Activated T-cell treated with anti-CD3 and anti-CD28 coated beads, Interleukin-2, amount 50 U/mL, for 48 hours (primary cell): Measurements from ENCODE around the gene B4GALT2.

ENCODE experiments used
- DNase-seq, 2 experiments: peaks; one replicate each; pipeline ENCODE4 v3.0.0-alpha.2; 2020

The B4GALT2 gene

GRCh38 chr1:44030605-44031251 is 51.7 kb downstream of the B4GALT2 start:
- DNase-seq, result peak in 1 of 2 experiments; percentile 61

GRCh38 chr1:44031252-44032169 is 52.5 kb downstream of the B4GALT2 start, which contains the start of gene SLC6A9:
Gene SLC6A9 (minus strand): TSS chr1:44031462. CDS start chr1:44024277, 7,185 bp downstream.
- DNase-seq, result peak; percentile 66 to 67

- DNase-seq, result no peak
These were observed 53.3 kb downstream of the B4GALT2 start for GRCh38 chr1:44032170-44032790.

- DNase-seq, result no peak
These were observed 54.1 kb downstream of the B4GALT2 start for GRCh38 chr1:44033041-44033575.

- DNase-seq, result no peak
These were observed 54.7 kb downstream of the B4GALT2 start for GRCh38 chr1:44033756-44034155.

- no peak for DNase-seq
These were observed 55.4 kb downstream of the B4GALT2 start for GRCh38 chr1:44034423-44034822.

GRCh38 chr1:44034976-44035716 is 56.1 kb downstream of the B4GALT2 start:
- DNase-seq, result peak in 1 of 2 experiments; percentile 13

GRCh38 chr1:44035726-44036408 is 56.9 kb downstream of the B4GALT2 start:
- DNase-seq, result peak in 1 of 2 experiments; percentile 17

- peak; percentile 78 to 80 for DNase-seq
These were observed 57.6 kb downstream of the B4GALT2 start for GRCh38 chr1:44036409-44037139.

- DNase-seq, result no peak
These were observed 58.1 kb downstream of the B4GALT2 start for GRCh38 chr1:44037154-44037553.

- DNase-seq, result no peak
These were observed 60.1 kb downstream of the B4GALT2 start for GRCh38 chr1:44038876-44039657.

GRCh38 chr1:44040418-44040817 is 61.4 kb downstream of the B4GALT2 start:
- no peak for DNase-seq
